HG02943 (cell line): ENCODE measurements around the gene SMC6.

Experiments
- ATAC-seq: cut with Tn5 transposase; IDR thresholded peaks from one replicate; pipeline ENCODE4 v1.9.1; 2021; ENCODE audit warnings: mild to moderate bottlenecking, low read depth, moderate library complexity; ENCODE audit not compliant: unreplicated experiment

Gene SMC6

GRCh38 chr2:17718689-17719088 lies 34.9 kb downstream of the SMC6 start:
- no peak for ATAC-seq

- ATAC-seq: no peak
Measured at GRCh38 chr2:17717666-17718065, 35.9 kb downstream of the SMC6 start.

GRCh38 chr2:17713291-17713690 lies 40.3 kb downstream of the SMC6 start:
- ATAC-seq: no peak

- no peak for ATAC-seq
Measured at GRCh38 chr2:17710547-17711248, 42.9 kb downstream of the SMC6 start.

- no peak for ATAC-seq
Measured at GRCh38 chr2:17709897-17710296, 43.7 kb downstream of the SMC6 start.

- no peak for ATAC-seq
Measured at GRCh38 chr2:17708501-17708900, 45.1 kb downstream of the SMC6 start.

GRCh38 chr2:17706845-17707244 lies 46.8 kb downstream of the SMC6 start:
- ATAC-seq: no peak

GRCh38 chr2:17690776-17691175 lies 62.8 kb downstream of the SMC6 start:
- ATAC-seq: no peak

- ATAC-seq: no peak
Measured at GRCh38 chr2:17689010-17689409, 64.6 kb downstream of the SMC6 start.

- ATAC-seq: no peak
Measured at GRCh38 chr2:17688600-17688999, 65.0 kb downstream of the SMC6 start.

- no peak for ATAC-seq
Measured at GRCh38 chr2:17683981-17684380, 69.6 kb downstream of the SMC6 start.

GRCh38 chr2:17682098-17682857 lies 71.3 kb downstream of the SMC6 start:
- ATAC-seq: no peak

GRCh38 chr2:17680119-17680518 lies 73.5 kb downstream of the SMC6 start:
- ATAC-seq: no peak

GRCh38 chr2:17674817-17675216 lies 78.8 kb downstream of the SMC6 start:
- no peak for ATAC-seq

- ATAC-seq: no peak
Measured at GRCh38 chr2:17672583-17673317, 80.9 kb downstream of the SMC6 start.

GRCh38 chr2:17667898-17668297 lies 85.7 kb downstream of the SMC6 start:
- no peak for ATAC-seq

GRCh38 chr2:17664534-17664933 lies 89.1 kb downstream of the SMC6 start:
- ATAC-seq: no peak

GRCh38 chr2:17662723-17663122 lies 90.9 kb downstream of the SMC6 start:
- ATAC-seq: no peak

- no peak for ATAC-seq
Measured at GRCh38 chr2:17661460-17661859, 92.2 kb downstream of the SMC6 start.

GRCh38 chr2:17660219-17660618 lies 93.4 kb downstream of the SMC6 start:
- no peak for ATAC-seq

- ATAC-seq: peak; percentile 52
Measured at GRCh38 chr2:17658251-17658843, 95.3 kb downstream of the SMC6 start.
